Activated naive CD8-positive, alpha-beta T cell treated with anti-CD3 and anti-CD28 coated beads, Interleukin-2, amount 10 ng/mL, durations not matched to agents 7 days and 5 days (primary cell): ENCODE data around the gene GON4L. TPM values are rescaled to one million over a fixed set of nuclear protein-coding genes. Genes with fewer than 3 reads are reported as not detected.
"Not testable (repeated sequence)": the region's sequence is repeated elsewhere in the genome, so short reads cannot be mapped to it uniquely, and the experiment has no call there.

Source experiments
- ATAC-seq: fragments of 150-1000 bp; cut with Tn5 transposase; one replicate; pipeline ENCODE4 v1.10.0; 2021; ENCODE audit warnings: low read depth, moderate library complexity
- POLR2A ChIA-PET: fragments of 350-600 bp; sonication (Branson Sonifier 250); formaldehyde crosslinking; loops from one replicate; lab custom pipeline; 2021; ENCODE audit warnings: antibody characterized with exemption; lab: Charles Lee
- DNase-seq: peaks from one replicate; pipeline ENCODE4 v3.0.0; 2021
- H3K27ac Mint-ChIP-seq: one replicate; pipeline ENCODE4 v1.8.0; 2022; ENCODE audit warnings: mild to moderate bottlenecking, mixed read lengths
- H3K27me3 Mint-ChIP-seq: one replicate; pipeline ENCODE4 v1.8.0; 2022; ENCODE audit warnings: mild to moderate bottlenecking, moderate library complexity, mixed read lengths
- H3K36me3 Mint-ChIP-seq: one replicate; pipeline ENCODE4 v1.8.0; 2021; ENCODE audit warnings: mild to moderate bottlenecking, mixed read lengths
- H3K4me1 Mint-ChIP-seq: one replicate; pipeline ENCODE4 v1.8.0; 2021; ENCODE audit warnings: mixed read lengths
- H3K4me3 Mint-ChIP-seq: one replicate; pipeline ENCODE4 v1.8.0; 2022; ENCODE audit warnings: mild to moderate bottlenecking, moderate library complexity, mixed read lengths
- H3K9me3 Mint-ChIP-seq: one replicate; pipeline ENCODE4 v1.8.0; 2021; ENCODE audit warnings: mixed read lengths
- total RNA-seq, 2 experiments: library from RNA; stranded (reverse); gene quantifications; one replicate each; pipeline ENCODE4 v1.2.3, GENCODE V29; 2021

Gene GON4L
- total RNA-seq, 2 experiments from 2014 or later, result 92.4 to 94.4 TPM

GRCh38 chr1:155712636-155713035 is 144.4 kb downstream of the GON4L start:
- ATAC-seq, POLR2A ChIA-PET, H3K4me3 Mint-ChIP-seq, H3K9me3 Mint-ChIP-seq, H3K27me3 Mint-ChIP-seq, DNase-seq: not testable (repeated sequence)
- H3K4me1 Mint-ChIP-seq, result peaks cover 13% of the 10 kb centered on the region
- peaks cover 22% of the 10 kb centered on the region for H3K36me3 Mint-ChIP-seq
- peak overlapping the region; percentile 20 for H3K27ac Mint-ChIP-seq

GRCh38 chr1:155711457-155711856 is 145.6 kb downstream of the GON4L start:
- H3K9me3 Mint-ChIP-seq, H3K27ac Mint-ChIP-seq, H3K4me3 Mint-ChIP-seq, H3K27me3 Mint-ChIP-seq, DNase-seq, ATAC-seq, POLR2A ChIA-PET: not testable (repeated sequence)
- peaks cover 23% of the 10 kb centered on the region for H3K36me3 Mint-ChIP-seq
- H3K4me1 Mint-ChIP-seq, result peaks cover 10% of the 10 kb centered on the region

- Mint-ChIP-seq H3K27me3 (no peaks in the 10 kb centered on the region), H3K4me1 (peaks cover 10% of the 10 kb centered on the region), H3K9me3 (peaks cover 2% of the 10 kb centered on the region), H3K27ac (no peak overlapping the region), H3K36me3 (peaks cover 22% of the 10 kb centered on the region), H3K4me3 (no peak overlapping the region)
- ATAC-seq (no peak), DNase-seq (no peak)
- POLR2A ChIA-PET, result no interaction called here
Observed at GRCh38 chr1:155709391-155709790, 147.6 kb downstream of the GON4L start.

- Mint-ChIP-seq H3K4me3 (no peak overlapping the region), H3K9me3 (peaks cover 2% of the 10 kb centered on the region), H3K27ac (no peak overlapping the region), H3K36me3 (peaks cover 15% of the 10 kb centered on the region), H3K4me1 (peaks cover 8% of the 10 kb centered on the region), H3K27me3 (no peaks in the 10 kb centered on the region)
- POLR2A ChIA-PET, result no interaction called here
- ATAC-seq, result no peak
- DNase-seq, result no peak
Observed at GRCh38 chr1:155706139-155706538, 150.9 kb downstream of the GON4L start.

DNA sequence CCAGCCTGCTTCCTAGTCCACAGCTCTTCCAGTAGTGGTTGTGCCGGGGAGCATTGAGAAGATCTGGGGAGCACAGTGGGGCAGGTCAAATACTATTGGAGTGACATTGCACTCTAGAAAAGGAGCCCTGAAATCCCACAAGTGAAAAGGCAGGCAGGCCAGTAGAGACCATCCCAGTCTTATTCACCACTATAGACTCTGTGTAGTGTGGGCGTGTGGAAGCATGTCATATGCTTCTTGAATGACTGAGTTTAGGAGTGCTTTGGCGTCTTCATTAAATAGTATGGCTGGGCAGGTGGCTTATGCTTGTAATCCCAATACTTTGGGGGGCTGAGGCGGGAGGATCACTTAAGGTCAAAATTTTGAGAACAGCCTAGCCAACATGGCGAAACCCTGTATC is 152.6 kb downstream of the GON4L start:
- H3K36me3 Mint-ChIP-seq, result peaks cover 19% of the 10 kb centered on the region
- H3K4me3 Mint-ChIP-seq, H3K4me1 Mint-ChIP-seq, ATAC-seq, H3K27ac Mint-ChIP-seq, H3K27me3 Mint-ChIP-seq, DNase-seq, POLR2A ChIA-PET, H3K9me3 Mint-ChIP-seq: not testable (repeated sequence)

- Mint-ChIP-seq H3K36me3 (peaks cover 14% of the 10 kb centered on the region), H3K4me3 (no peak overlapping the region), H3K9me3 (no peaks in the 10 kb centered on the region), H3K27me3 (no peaks in the 10 kb centered on the region), H3K4me1 (peaks cover 8% of the 10 kb centered on the region), H3K27ac (no peak overlapping the region)
- DNase-seq, result no peak
- POLR2A ChIA-PET, result no interaction called here
- no peak for ATAC-seq
Observed at GRCh38 chr1:155703216-155703615, 153.8 kb downstream of the GON4L start.

DNA sequence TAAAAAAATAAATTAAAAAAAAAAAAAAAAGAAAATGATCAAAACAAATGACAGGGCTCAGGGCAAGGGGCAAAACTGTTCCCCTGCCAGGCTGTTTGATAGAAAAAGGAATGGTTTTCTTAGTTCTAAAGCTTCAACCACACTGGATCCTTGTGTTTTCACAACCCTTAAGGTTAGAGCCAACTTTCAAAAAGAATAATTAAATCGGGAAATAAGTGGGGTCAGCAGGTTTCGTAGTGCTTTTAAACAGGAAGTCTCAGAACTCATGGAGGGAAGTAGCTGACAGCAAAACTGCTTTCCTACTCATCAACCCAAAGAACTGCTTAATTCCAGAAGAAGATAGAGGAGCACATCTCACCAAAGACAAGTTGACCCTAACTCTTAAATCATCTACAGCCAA is 155.3 kb downstream of the GON4L start:
- DNase-seq, POLR2A ChIA-PET, H3K4me1 Mint-ChIP-seq, H3K27me3 Mint-ChIP-seq, H3K27ac Mint-ChIP-seq, H3K4me3 Mint-ChIP-seq, H3K9me3 Mint-ChIP-seq, ATAC-seq: not testable (repeated sequence)
- peaks cover 14% of the 10 kb centered on the region for H3K36me3 Mint-ChIP-seq

Other genes starting within 250 kb of the GON4L start
- gene MSTO1, start 247.0 kb downstream of the GON4L start, total RNA-seq, result 10 to 100 TPM; 69.0 to 74.5 TPM
- gene YY1AP1, start 168.4 kb downstream of the GON4L start, total RNA-seq, result 10 to 100 TPM; 82.1 to 93.4 TPM
- gene DAP3, start 168.1 kb downstream of the GON4L start, total RNA-seq, result 100 to 1,000 TPM; 119 to 128 TPM
- gene SYT11, start 2.4 kb upstream of the GON4L start, total RNA-seq, result 10 to 100 TPM; 13.6 to 15.1 TPM
- gene RIT1, start 54.1 kb upstream of the GON4L start, total RNA-seq, result 10 to 100 TPM; 31.3 to 32.8 TPM
- 10 to 100 TPM; 91.6 to 94.5 TPM for gene KHDC4, start 77.2 kb upstream of the GON4L start, total RNA-seq
- gene RXFP4, start 84.4 kb upstream of the GON4L start, total RNA-seq, result under 1 TPM in 1 of 2 experiments, not detected in 1; 0.26 TPM
- 100 to 1,000 TPM; 151 to 155 TPM for gene ARHGEF2, start 121.3 kb upstream of the GON4L start, total RNA-seq
- 100 to 1,000 TPM; 204 to 205 TPM for gene SSR2, start 163.7 kb upstream of the GON4L start, total RNA-seq
- gene UBQLN4, start 196.6 kb upstream of the GON4L start, total RNA-seq, result 10 to 100 TPM; 31.9 to 37.9 TPM
- 10 to 100 TPM; 50.9 to 52.6 TPM for gene LAMTOR2, start 197.6 kb upstream of the GON4L start, total RNA-seq
- under 1 TPM; 0.86 to 0.91 TPM for gene RAB25, start 203.9 kb upstream of the GON4L start, total RNA-seq
- gene MEX3A, start 225.3 kb upstream of the GON4L start, total RNA-seq, result under 1 TPM; 0.09 to 0.11 TPM